ENCODE results near the gene NUP214. TPM values are rescaled to one million over a fixed set of nuclear protein-coding genes. Genes with fewer than 3 reads are reported as not detected.
A peak's percentile ranks its signal among the peaks of the same experiment; 100 is the strongest.

The NUP214 gene
- total RNA-seq, 1 experiment from 2014 or later: 35.5 TPM

DNA sequence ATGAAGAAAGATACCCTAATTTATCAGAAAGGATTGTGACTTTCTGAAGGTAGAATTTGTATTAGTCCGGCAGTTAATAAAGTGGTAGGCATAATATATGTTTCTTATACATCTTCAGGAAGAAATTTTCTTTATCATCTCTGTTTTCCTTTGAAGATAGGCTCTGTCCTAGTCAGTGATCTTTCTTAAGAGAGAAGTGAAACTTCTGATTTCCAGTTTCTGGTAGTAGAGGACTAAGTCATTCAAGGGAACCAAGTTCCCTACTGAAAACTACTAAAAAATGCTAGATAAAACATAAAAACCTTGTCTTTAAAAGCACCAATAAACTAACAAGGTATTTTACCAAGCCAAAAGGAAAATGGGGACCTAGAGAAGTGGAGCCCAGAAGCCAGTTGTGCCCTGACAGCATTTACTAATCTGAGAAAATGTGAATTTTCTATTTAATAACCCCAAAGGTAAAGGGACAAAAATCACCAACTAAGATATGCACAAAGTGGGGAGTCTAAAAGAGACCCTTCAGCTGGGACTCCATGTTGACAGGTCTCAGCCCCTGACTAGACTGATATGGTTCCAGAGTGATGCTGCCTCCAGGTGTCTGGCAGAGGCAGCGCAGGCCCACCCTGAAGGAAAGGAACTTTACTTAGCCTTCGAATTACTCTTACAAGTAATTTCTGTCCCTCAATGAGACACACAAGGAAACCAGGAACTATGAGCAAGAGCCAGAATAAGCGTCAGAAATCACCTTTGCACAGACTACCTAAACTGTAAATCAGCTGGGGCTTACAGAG is 78.2 kb downstream of the NUP214 start:
- RAD21 ChIA-PET (ENCODE audit: low non-redundant PET in 1 of 2, low total read pairs in 2 of 2, uncharacterized antibody in 2 of 2, unreplicated experiment in 2 of 2): no interaction called here
- no peak for DNase-seq (ENCODE audit: low read depth, low spot score)
- Histone ChIP-seq H3K79me2 (ENCODE audit: insufficient read depth, low read length) (no peaks in the 10 kb centered on the region), H3K9me2 (ENCODE audit: insufficient read depth) (no peaks in the 10 kb centered on the region), H3K4me1 (ENCODE audit: control insufficient read depth in 1 of 2, insufficient read depth in 2 of 2, low read length in 2 of 2) (no peaks in the 10 kb centered on the region), H3K27ac (ENCODE audit: low read depth, low read length) (no peak overlapping the region), H2AFZ (ENCODE audit: low read depth, low read length, poor library complexity, severe bottlenecking) (no peak overlapping the region), H3K9me3 (ENCODE audit: control insufficient read depth in 1 of 2, insufficient read depth in 1 of 2, low read depth in 1 of 2, low read length in 2 of 2) (no peaks in the 10 kb centered on the region), H3K4me3 (replicated peaks in 1 of 2; ENCODE audit: low read depth in 1 of 2, low read length in 2 of 2) (no peak overlapping the region), H3K4me2 (ENCODE audit: low read length) (no peak overlapping the region), H3K9ac (ENCODE audit: low read length) (no peak overlapping the region), H3K36me3 (ENCODE audit: control insufficient read depth in 1 of 2, insufficient read depth in 2 of 2, low read length in 2 of 2) (peaks cover 28 to 32% of the 10 kb centered on the region in 2 experiments), H4K20me1 (ENCODE audit: insufficient read depth) (no peaks in the 10 kb centered on the region), H3K27me3 (ENCODE audit: insufficient read depth, low read length) (no peaks in the 10 kb centered on the region)
- ATAC-seq: peak; percentile 82
- CTCF ChIA-PET: no interaction called here
- POLR2A ChIA-PET: no interaction called here
- TF ChIP-seq CTCF (IDR thresholded peaks at IDR 0.05 in 2 of 3, conservative IDR thresholded peaks at IDR 0.05 in 1 of 3; ENCODE audit: borderline replicate concordance in 1 of 3, insufficient read depth in 1 of 3, low read depth in 2 of 3, low read length in 2 of 3): peak; percentile 18 to 55 (median 52); a peak in 5 of 6 replicates
- no peak for TF ChIP-seq ELF1 (IDR thresholded peaks at IDR 0.05; ENCODE audit: borderline replicate concordance, low read depth)
- peak; percentile 15; the same call in 1 of the 2 replicates for TF ChIP-seq RAD21 (IDR thresholded peaks at IDR 0.05; ENCODE audit: low read depth)
- TF ChIP-seq, protein P1, sequence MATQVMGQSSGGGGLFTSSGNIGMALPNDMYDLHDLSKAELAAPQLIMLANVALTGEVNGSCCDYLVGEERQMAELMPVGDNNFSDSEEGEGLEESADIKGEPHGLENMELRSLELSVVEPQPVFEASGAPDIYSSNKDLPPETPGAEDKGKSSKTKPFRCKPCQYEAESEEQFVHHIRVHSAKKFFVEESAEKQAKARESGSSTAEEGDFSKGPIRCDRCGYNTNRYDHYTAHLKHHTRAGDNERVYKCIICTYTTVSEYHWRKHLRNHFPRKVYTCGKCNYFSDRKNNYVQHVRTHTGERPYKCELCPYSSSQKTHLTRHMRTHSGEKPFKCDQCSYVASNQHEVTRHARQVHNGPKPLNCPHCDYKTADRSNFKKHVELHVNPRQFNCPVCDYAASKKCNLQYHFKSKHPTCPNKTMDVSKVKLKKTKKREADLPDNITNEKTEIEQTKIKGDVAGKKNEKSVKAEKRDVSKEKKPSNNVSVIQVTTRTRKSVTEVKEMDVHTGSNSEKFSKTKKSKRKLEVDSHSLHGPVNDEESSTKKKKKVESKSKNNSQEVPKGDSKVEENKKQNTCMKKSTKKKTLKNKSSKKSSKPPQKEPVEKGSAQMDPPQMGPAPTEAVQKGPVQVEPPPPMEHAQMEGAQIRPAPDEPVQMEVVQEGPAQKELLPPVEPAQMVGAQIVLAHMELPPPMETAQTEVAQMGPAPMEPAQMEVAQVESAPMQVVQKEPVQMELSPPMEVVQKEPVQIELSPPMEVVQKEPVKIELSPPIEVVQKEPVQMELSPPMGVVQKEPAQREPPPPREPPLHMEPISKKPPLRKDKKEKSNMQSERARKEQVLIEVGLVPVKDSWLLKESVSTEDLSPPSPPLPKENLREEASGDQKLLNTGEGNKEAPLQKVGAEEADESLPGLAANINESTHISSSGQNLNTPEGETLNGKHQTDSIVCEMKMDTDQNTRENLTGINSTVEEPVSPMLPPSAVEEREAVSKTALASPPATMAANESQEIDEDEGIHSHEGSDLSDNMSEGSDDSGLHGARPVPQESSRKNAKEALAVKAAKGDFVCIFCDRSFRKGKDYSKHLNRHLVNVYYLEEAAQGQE (IDR thresholded peaks at IDR 0.05; ENCODE audit: low read depth): no peak
- no peak for TF ChIP-seq ZNF274 (IDR thresholded peaks at IDR 0.05; ENCODE audit: low read depth, low read length)
- no peak for TF ChIP-seq CBX3 (IDR thresholded peaks at IDR 0.05; ENCODE audit: low read depth)
- TF ChIP-seq TCF7L2 (IDR thresholded peaks at IDR 0.05; ENCODE audit: borderline replicate concordance, extremely low read depth, insufficient read depth, insufficient read length): no peak
- TF ChIP-seq ATF3 (IDR thresholded peaks at IDR 0.05): no peak
- TF ChIP-seq SP1 (IDR thresholded peaks at IDR 0.05; ENCODE audit: low read depth): no peak
- intact Hi-C loops (cut with micrococcal nuclease): no loop called here
- BruUV-seq (replicated peaks): no TSS peak
